Naive thymus-derived CD8-positive, alpha-beta T cell (primary cell): Measurements from ENCODE around the gene CFAP74. TPM values are rescaled to one million over a fixed set of nuclear protein-coding genes. Genes with fewer than 3 reads are reported as not detected.

Experiments used
- ATAC-seq, 2 donors: fragments of 150-1000 bp; cut with Tn5 transposase in 1 of 2; sonication (Bioruptor Pico), chemical (Tn5 transposase) in 1 of 2; 1 replicate in 1 of 2; 2 replicates in 1 of 2; pipeline ENCODE4 v1.10.0; 2021; ENCODE audit warnings: mild to moderate bottlenecking in 2 of 2, moderate library complexity in 2 of 2
- POLR2A ChIA-PET: fragments of 350-600 bp; sonication (Branson Sonifier 250); formaldehyde crosslinking; loops from one replicate; lab custom pipeline; 2021; ENCODE audit warnings: antibody characterized with exemption; lab: Charles Lee
- DNase-seq, 10 donors: peaks; one replicate each; pipeline versions ENCODE4 v3.0.0 to v3.0.0-alpha.2; 2020 to 2022
- H3K27ac Mint-ChIP-seq, 10 donors: one replicate each; pipeline ENCODE4 v1.8.0; 2020 to 2022; ENCODE audit warnings: mild to moderate bottlenecking in 10 of 10, mixed read lengths in 10 of 10, moderate library complexity in 4 of 10, inconsistent platforms in 1 of 10
- H3K27me3 Mint-ChIP-seq, 5 donors: one replicate each; pipeline ENCODE4 v1.8.0; 2021 to 2022; ENCODE audit warnings: mixed read lengths in 5 of 5
- H3K36me3 Mint-ChIP-seq, 3 donors: one replicate each; pipeline ENCODE4 v1.8.0; 2020 to 2022; ENCODE audit warnings: mixed read lengths in 3 of 3, mild to moderate bottlenecking in 2 of 3, inconsistent platforms in 1 of 3
- H3K4me1 Mint-ChIP-seq, 4 donors: one replicate each; pipeline ENCODE4 v1.8.0; 2021 to 2022; ENCODE audit warnings: mixed read lengths in 4 of 4
- H3K4me3 Mint-ChIP-seq, 10 donors: one replicate each; pipeline ENCODE4 v1.8.0; 2020 to 2022; ENCODE audit warnings: mild to moderate bottlenecking in 10 of 10, mixed read lengths in 10 of 10, moderate library complexity in 6 of 10, inconsistent platforms in 1 of 10
- H3K9me3 Mint-ChIP-seq, 9 donors: one replicate each; pipeline ENCODE4 v1.8.0; 2020 to 2022; ENCODE audit warnings: mixed read lengths in 9 of 9, mild to moderate bottlenecking in 3 of 9, inconsistent platforms in 1 of 9, moderate library complexity in 1 of 9
- polyA plus RNA-seq, 3 donors: library from polyadenylated mRNA; unstranded; fragments of 300-500 nt; fragmentation: Illumina TruSeq; gene quantifications; one replicate each; pipeline ENCODE4 v1.2.3, GENCODE V29; 2021
- total RNA-seq, 8 experiments: library from RNA in 2 of 8; stranded (reverse) in 2 of 8; gene quantifications; one replicate each; pipeline ENCODE4 v1.2.3 and lab custom pipeline; 2021 to 2026

CFAP74 gene
- total and polyA plus RNA-seq, 5 experiments from 2014 or later: not detected

- no peaks in the 10 kb centered on the region for H3K9me3 Mint-ChIP-seq
- POLR2A ChIA-PET: no interaction called here
- DNase-seq (no peak), ATAC-seq (no peak)
- H3K27ac Mint-ChIP-seq: no peak overlapping the region
- H3K4me1 Mint-ChIP-seq: peaks cover 44 to 90% (median 80%) of the 10 kb centered on the region in 4 donors
- no peaks in the 10 kb centered on the region for H3K27me3 Mint-ChIP-seq
- H3K36me3 Mint-ChIP-seq: peaks cover 0 to 59% (median 12%) of the 10 kb centered on the region in 3 donors
- peak overlapping the region in 2 of 10 donors; percentile 18 to 45 for H3K4me3 Mint-ChIP-seq
Measured at GRCh38 chr1:1879942-1880341, 123.6 kb downstream of the CFAP74 start.

GRCh38 chr1:1877865-1878436 is 125.6 kb downstream of the CFAP74 start:
- Mint-ChIP-seq H3K4me1 (peaks cover 49 to 90% (median 82%) of the 10 kb centered on the region in 4 donors), H3K9me3 (no peaks in the 10 kb centered on the region), H3K27ac (peak overlapping the region in 9 of 10 donors; percentile 0 to 84 (median 25)), H3K36me3 (peaks cover 0 to 63% (median 15%) of the 10 kb centered on the region in 3 donors), H3K4me3 (peak overlapping the region in 7 of 10 donors; percentile 4 to 64 (median 14)), H3K27me3 (no peaks in the 10 kb centered on the region)
- DNase-seq (no peak), ATAC-seq (no peak)
- POLR2A ChIA-PET: no interaction called here

GRCh38 chr1:1876335-1876930 is 127.2 kb downstream of the CFAP74 start:
- DNase-seq (no peak), ATAC-seq (peak in 1 of 2 donors; percentile 6)
- Mint-ChIP-seq H3K36me3 (peaks cover 0 to 67% (median 15%) of the 10 kb centered on the region in 3 donors), H3K4me3 (peak overlapping the region in 8 of 10 donors; percentile 14 to 77 (median 54)), H3K4me1 (peaks cover 56 to 91% (median 82%) of the 10 kb centered on the region in 4 donors), H3K27me3 (no peaks in the 10 kb centered on the region), H3K27ac (peak overlapping the region in 9 of 10 donors; percentile 33 to 87 (median 66)), H3K9me3 (no peaks in the 10 kb centered on the region)
- POLR2A ChIA-PET: interaction anchor here (0.7 to 1.7 kb wide), 2 partner anchors 10 to 29 kb away, joined by 3 to 6 read pairs; no protein-coding TSS in a partner anchor

GRCh38 chr1:1875932-1876331 is 127.7 kb downstream of the CFAP74 start:
- Mint-ChIP-seq H3K27me3 (no peaks in the 10 kb centered on the region), H3K27ac (peak overlapping the region; percentile 33 to 87 (median 66)), H3K4me1 (peaks cover 55 to 91% (median 82%) of the 10 kb centered on the region in 4 donors), H3K4me3 (peak overlapping the region in 9 of 10 donors; percentile 14 to 77 (median 54)), H3K36me3 (peaks cover 0 to 68% (median 16%) of the 10 kb centered on the region in 3 donors), H3K9me3 (no peaks in the 10 kb centered on the region)
- POLR2A ChIA-PET: interaction anchor here (1.7 kb wide), 1 partner anchor 10 kb away, joined by 6 read pairs; no protein-coding TSS in a partner anchor
- DNase-seq: no peak
- ATAC-seq: peak; percentile 23 to 54

- H3K4me1 Mint-ChIP-seq: peaks cover 55 to 91% (median 85%) of the 10 kb centered on the region in 4 donors
- no peaks in the 10 kb centered on the region for H3K27me3 Mint-ChIP-seq
- H3K36me3 Mint-ChIP-seq: peaks cover 0 to 68% (median 16%) of the 10 kb centered on the region in 3 donors
- H3K9me3 Mint-ChIP-seq: no peaks in the 10 kb centered on the region
- POLR2A ChIA-PET: interaction anchor here (1.1 to 1.7 kb wide), 3 partner anchors 11 to 36 kb away, joined by 3 to 6 read pairs (median 3); no protein-coding TSS in a partner anchor
- H3K27ac Mint-ChIP-seq: peak overlapping the region in 6 of 10 donors; percentile 29 to 79 (median 67)
- H3K4me3 Mint-ChIP-seq: peak overlapping the region in 2 of 10 donors; percentile 4 to 29
- DNase-seq (no peak), ATAC-seq (no peak)
Measured at GRCh38 chr1:1874901-1875300, 128.7 kb downstream of the CFAP74 start.

GRCh38 chr1:1873186-1873585 is 130.4 kb downstream of the CFAP74 start:
- no peaks in the 10 kb centered on the region for H3K27me3 Mint-ChIP-seq
- peak overlapping the region in 6 of 10 donors; percentile 31 to 82 (median 71) for H3K27ac Mint-ChIP-seq
- H3K9me3 Mint-ChIP-seq: no peaks in the 10 kb centered on the region
- H3K36me3 Mint-ChIP-seq: peaks cover 0 to 61% (median 11%) of the 10 kb centered on the region in 3 donors
- peak overlapping the region in 2 of 10 donors; percentile 8 to 53 for H3K4me3 Mint-ChIP-seq
- POLR2A ChIA-PET: no interaction called here
- ATAC-seq (no peak), DNase-seq (no peak)
- H3K4me1 Mint-ChIP-seq: peaks cover 53 to 88% (median 80%) of the 10 kb centered on the region in 4 donors

- no peak for DNase-seq
- Mint-ChIP-seq H3K36me3 (peaks cover 0 to 55% (median 12%) of the 10 kb centered on the region in 3 donors), H3K4me1 (peaks cover 51 to 87% (median 79%) of the 10 kb centered on the region in 4 donors), H3K27ac (peak overlapping the region; percentile 8 to 89 (median 74)), H3K9me3 (no peaks in the 10 kb centered on the region), H3K4me3 (peak overlapping the region in 8 of 10 donors; percentile 8 to 63 (median 36)), H3K27me3 (no peaks in the 10 kb centered on the region)
- no peak for ATAC-seq
- POLR2A ChIA-PET: interaction anchor here (0.9 kb wide), 1 partner anchor 15 kb away, joined by 3 read pairs; no protein-coding TSS in a partner anchor
Measured at GRCh38 chr1:1872329-1872994, 131.1 kb downstream of the CFAP74 start.

Other genes with a start within 250 kb of the CFAP74 start
- 10 to 100 TPM; 47.3 to 53.9 TPM for gene NADK, start 225.3 kb downstream of the CFAP74 start, total RNA-seq
- 10 to 100 TPM; 18.3 to 25.4 (median 19.7) TPM for gene NADK, start 225.3 kb downstream of the CFAP74 start, polyA plus RNA-seq
- 100 to 1,000 TPM; 231 to 232 TPM for gene GNB1, start 112.7 kb downstream of the CFAP74 start, total RNA-seq
- gene GNB1, start 112.7 kb downstream of the CFAP74 start, polyA plus RNA-seq: 100 to 1,000 TPM in 2 of 3 donors, 10 to 100 TPM in 1; 45.9 to 107 (median 105) TPM
- 1 to 10 TPM; 1.4 to 1.6 TPM for gene CALML6, start 88.5 kb downstream of the CFAP74 start, total RNA-seq
- not detected for gene CALML6, start 88.5 kb downstream of the CFAP74 start, polyA plus RNA-seq
- gene TMEM52, start 84.5 kb downstream of the CFAP74 start, total RNA-seq: 1 to 10 TPM in 1 of 2 experiments, not detected in 1; 1.0 TPM
- gene TMEM52, start 84.5 kb downstream of the CFAP74 start, polyA plus RNA-seq: under 1 TPM in 2 of 3 donors, not detected in 1; 0.20 to 0.53 TPM
- not detected for gene GABRD, start 15.6 kb upstream of the CFAP74 start, total RNA-seq
- not detected for gene GABRD, start 15.6 kb upstream of the CFAP74 start, polyA plus RNA-seq
- 10 to 100 TPM; 29.8 to 33.9 TPM for gene PRKCZ, start 46.6 kb upstream of the CFAP74 start, total RNA-seq
- gene PRKCZ, start 46.6 kb upstream of the CFAP74 start, polyA plus RNA-seq: 10 to 100 TPM in 1 of 3 donors, 1 to 10 TPM in 2; 7.8 to 11.3 (median 9.2) TPM
- 10 to 100 TPM; 39.4 to 49.3 TPM for gene FAAP20, start 191.0 kb upstream of the CFAP74 start, total RNA-seq
- 10 to 100 TPM; 70.1 to 76.6 (median 74.9) TPM for gene FAAP20, start 191.0 kb upstream of the CFAP74 start, polyA plus RNA-seq
- 100 to 1,000 TPM in 1 of 2 experiments, 10 to 100 TPM in 1; 98.3 to 105 TPM for gene SKI, start 224.5 kb upstream of the CFAP74 start, total RNA-seq
- under 1 TPM; 0.30 to 0.80 (median 0.53) TPM for gene SKI, start 224.5 kb upstream of the CFAP74 start, polyA plus RNA-seq